Thoracic aorta (tissue), 2 donors: ENCODE measurements around the gene PRSS36. TPM values are rescaled to one million over a fixed set of nuclear protein-coding genes. Genes with fewer than 3 reads are reported as not detected.

Source experiments
- ATAC-seq: fragments of 150-250 bp; one replicate; pipeline ENCODE4 v1.8.0; 2017; ENCODE audit warnings: low read depth; ENCODE audit not compliant: insufficient number of reproducible peaks, low FRiP score
- DNase-seq: peaks from one replicate; pipeline ENCODE4 v3.0.0-alpha.2; 2020; ENCODE audit warnings: low spot score
- H3K27ac ChIP-seq, 2 donors: fragments of 200-600 bp; sonication (generic); 1 replicate in 1 of 2; 2 replicates in 1 of 2; pipeline ENCODE4 v1.5.1; 2016; ENCODE audit warnings: mild to moderate bottlenecking in 2 of 2, moderate library complexity in 2 of 2
- H3K27me3 ChIP-seq: fragments of 200-600 bp; sonication (generic); replicated peaks from 2 replicates; pipeline ENCODE4 v1.6.0; 2016; ENCODE audit warnings: mild to moderate bottlenecking; ENCODE audit not compliant: insufficient read depth
- H3K36me3 ChIP-seq: fragments of 200-600 bp; sonication (generic); one replicate; pipeline ENCODE4 v1.5.1; 2016
- H3K4me1 ChIP-seq, 2 donors: fragments of 200-600 bp; sonication (generic); 1 replicate in 1 of 2; 2 replicates in 1 of 2; pipeline versions ENCODE4 v1.5.1 to v1.6.0; 2016; ENCODE audit warnings: low read depth in 2 of 2, mild to moderate bottlenecking in 1 of 2; ENCODE audit not compliant: control insufficient read depth in 1 of 2
- H3K4me3 ChIP-seq: fragments of 200-600 bp; sonication (generic); 2 replicates; pipeline ENCODE4 v1.5.1; 2016; ENCODE audit warnings: mild to moderate bottlenecking
- H3K9me3 ChIP-seq: fragments of 200-600 bp; sonication (generic); 2 replicates; pipeline ENCODE4 v1.5.1; 2016
- CTCF ChIP-seq: fragments of 200-600 bp; sonication (generic); IDR thresholded peaks from one replicate; pipeline ENCODE4 v1.5.1; 2019; ENCODE audit warnings: antibody characterized with exemption
- total RNA-seq, 2 donors: library from RNA; depleted of rRNA; stranded (reverse); fragments of >200 nt; gene quantifications; one replicate each; pipeline versions ENCODE4 v1.1.0 to v1.2.3, GENCODE V29; 2016

PRSS36 gene
- total RNA-seq, 2 donors from 2014 or later = 1.3 to 14.8 TPM

- TF ChIP-seq CTCF = no peak
- Histone ChIP-seq H3K27ac (peak overlapping the region in 1 of 2 donors; percentile 45), H3K9me3 (no peaks in the 10 kb centered on the region), H3K27me3 (no peaks in the 10 kb centered on the region), H3K4me3 (no peak overlapping the region), H3K36me3 (peaks cover 29% of the 10 kb centered on the region), H3K4me1 (peaks cover 6 to 35% of the 10 kb centered on the region in 2 donors)
- DNase-seq (no peak), ATAC-seq (no peak)
Observed at GRCh38 chr16:31113121-31114120, 36.4 kb downstream of the PRSS36 start.

- H3K36me3 ChIP-seq = peaks cover 29% of the 10 kb centered on the region
- peaks cover 8 to 35% of the 10 kb centered on the region in 2 donors for H3K4me1 ChIP-seq
- no peak for DNase-seq
- H3K4me3 ChIP-seq = no peak overlapping the region
- ATAC-seq = no peak
- TF ChIP-seq CTCF = no peak
- no peaks in the 10 kb centered on the region for H3K9me3 ChIP-seq
- no peaks in the 10 kb centered on the region for H3K27me3 ChIP-seq
- H3K27ac ChIP-seq = peak overlapping the region in 1 of 2 donors; percentile 45
Observed at GRCh38 chr16:31112711-31113110, 37.2 kb downstream of the PRSS36 start.

- H3K9me3 ChIP-seq = no peaks in the 10 kb centered on the region
- peaks cover 10 to 35% of the 10 kb centered on the region in 2 donors for H3K4me1 ChIP-seq
- peaks cover 29% of the 10 kb centered on the region for H3K36me3 ChIP-seq
- peak overlapping the region in 1 of 2 donors; percentile 45 for H3K27ac ChIP-seq
- H3K4me3 ChIP-seq = no peak overlapping the region
- TF ChIP-seq CTCF = no peak
- H3K27me3 ChIP-seq = no peaks in the 10 kb centered on the region
- DNase-seq (no peak), ATAC-seq (no peak)
Observed at GRCh38 chr16:31111881-31112466, 37.9 kb downstream of the PRSS36 start.

GRCh38 chr16:31110106-31111034, 39.5 kb downstream of the PRSS36 start:
- no peak overlapping the region for H3K27ac ChIP-seq
- DNase-seq = no peak
- peaks cover 13 to 35% of the 10 kb centered on the region in 2 donors for H3K4me1 ChIP-seq
- no peak overlapping the region for H3K4me3 ChIP-seq
- H3K9me3 ChIP-seq = no peaks in the 10 kb centered on the region
- no peak for TF ChIP-seq CTCF
- H3K36me3 ChIP-seq = peaks cover 29% of the 10 kb centered on the region
- no peaks in the 10 kb centered on the region for H3K27me3 ChIP-seq
- no peak for ATAC-seq
